22Rv1 (cell line): ENCODE results near the gene KIF15.

ENCODE experiments used
- ZFX ChIP-seq: fragments of 450-650 bp; IDR thresholded peaks from 2 replicates; pipeline ENCODE4 v1.6.1; 2017; ENCODE audit warnings: antibody characterized with exemption, borderline replicate concordance
- TF ChIP-seq, protein P1 (sequence below): fragments of 450-650 bp; IDR thresholded peaks from 2 replicates; pipeline ENCODE4 v1.5.1; 2017; ENCODE audit warnings: mild to moderate bottlenecking

DNA sequence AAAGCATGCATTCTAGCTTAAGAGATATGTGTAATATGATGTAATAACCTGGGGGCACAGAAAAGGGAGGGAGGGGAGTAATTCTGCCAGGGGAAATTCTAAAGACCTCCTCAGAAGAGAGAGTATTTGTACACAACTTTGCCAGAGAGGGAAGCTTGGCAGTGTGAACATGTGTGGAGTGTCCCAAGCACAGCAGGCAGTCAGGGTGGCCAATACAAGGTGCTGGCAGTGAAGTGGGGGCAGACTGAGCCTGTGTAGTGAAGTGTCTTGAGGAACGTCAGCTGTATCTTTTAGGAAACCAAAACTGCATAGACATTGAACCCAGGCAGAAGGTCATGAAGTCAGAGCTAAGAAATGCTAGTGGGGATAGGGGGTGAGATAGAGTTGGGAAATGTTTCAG, 70.4 kb downstream of the KIF15 start:
- TF ChIP-seq, protein P1, sequence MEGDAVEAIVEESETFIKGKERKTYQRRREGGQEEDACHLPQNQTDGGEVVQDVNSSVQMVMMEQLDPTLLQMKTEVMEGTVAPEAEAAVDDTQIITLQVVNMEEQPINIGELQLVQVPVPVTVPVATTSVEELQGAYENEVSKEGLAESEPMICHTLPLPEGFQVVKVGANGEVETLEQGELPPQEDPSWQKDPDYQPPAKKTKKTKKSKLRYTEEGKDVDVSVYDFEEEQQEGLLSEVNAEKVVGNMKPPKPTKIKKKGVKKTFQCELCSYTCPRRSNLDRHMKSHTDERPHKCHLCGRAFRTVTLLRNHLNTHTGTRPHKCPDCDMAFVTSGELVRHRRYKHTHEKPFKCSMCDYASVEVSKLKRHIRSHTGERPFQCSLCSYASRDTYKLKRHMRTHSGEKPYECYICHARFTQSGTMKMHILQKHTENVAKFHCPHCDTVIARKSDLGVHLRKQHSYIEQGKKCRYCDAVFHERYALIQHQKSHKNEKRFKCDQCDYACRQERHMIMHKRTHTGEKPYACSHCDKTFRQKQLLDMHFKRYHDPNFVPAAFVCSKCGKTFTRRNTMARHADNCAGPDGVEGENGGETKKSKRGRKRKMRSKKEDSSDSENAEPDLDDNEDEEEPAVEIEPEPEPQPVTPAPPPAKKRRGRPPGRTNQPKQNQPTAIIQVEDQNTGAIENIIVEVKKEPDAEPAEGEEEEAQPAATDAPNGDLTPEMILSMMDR = no peak
- TF ChIP-seq ZFX = no peak
